ENCODE measurements around the gene SLC38A2.
"Not testable (repeated sequence)": the region's sequence is repeated elsewhere in the genome, so short reads cannot be mapped to it uniquely, and the experiment has no call there.

GRCh38 chr12:46399461-46400248, 27.1 kb upstream of the SLC38A2 start:
- not testable (repeated sequence) for TF ChIP-seq CTCF (conservative IDR thresholded peaks at IDR 0.05; ENCODE audit: low read depth, low read length); ELK1 (IDR thresholded peaks at IDR 0.05; ENCODE audit: borderline replicate concordance, low read depth, low read length); CHD1 (IDR thresholded peaks at IDR 0.05; ENCODE audit: low read depth, low read length); BHLHE40 (IDR thresholded peaks at IDR 0.05; ENCODE audit: low read depth, low read length)

Measured in IMR-90 (cell line).